NOMO-1 (cell line): Measurements from ENCODE around the gene ZMYND12.

Experiments used
- DNase-seq, 2 experiments: peaks; one replicate each; lab custom pipeline; 2025; ENCODE audit not compliant: unreplicated experiment in 2 of 2; lab: John Stamatoyannopoulos, UW

Gene ZMYND12

GRCh38 chr1:42442662-42443061, 13.2 kb downstream of the ZMYND12 start:
- DNase-seq = peak; percentile 8 to 40

GRCh38 chr1:42439940-42440339, 15.9 kb downstream of the ZMYND12 start:
- no peak for DNase-seq

- DNase-seq = no peak
Measured at GRCh38 chr1:42434340-42434739, 21.5 kb downstream of the ZMYND12 start.

- DNase-seq = no peak
Measured at GRCh38 chr1:42433369-42433768, 22.5 kb downstream of the ZMYND12 start.

- no peak for DNase-seq
Measured at GRCh38 chr1:42432714-42433113, 23.1 kb downstream of the ZMYND12 start.

GRCh38 chr1:42431514-42431913, 24.3 kb downstream of the ZMYND12 start:
- DNase-seq = no peak

- no peak for DNase-seq
Measured at GRCh38 chr1:42430286-42431135, 25.3 kb downstream of the ZMYND12 start.

- DNase-seq = no peak
Measured at GRCh38 chr1:42429603-42430002, 26.2 kb downstream of the ZMYND12 start.

GRCh38 chr1:42427240-42427639, 28.6 kb downstream of the ZMYND12 start:
- no peak for DNase-seq

- DNase-seq = no peak
Measured at GRCh38 chr1:42424201-42424600, 31.6 kb downstream of the ZMYND12 start.

- DNase-seq = no peak
Measured at GRCh38 chr1:42423681-42424080, 32.1 kb downstream of the ZMYND12 start.

GRCh38 chr1:42422737-42423136, 33.1 kb downstream of the ZMYND12 start:
- no peak for DNase-seq

- DNase-seq = no peak
Measured at GRCh38 chr1:42420911-42421585, 34.8 kb downstream of the ZMYND12 start.

GRCh38 chr1:42420121-42420520, 35.7 kb downstream of the ZMYND12 start:
- DNase-seq = no peak

GRCh38 chr1:42419126-42419821, 36.5 kb downstream of the ZMYND12 start:
- DNase-seq = no peak

GRCh38 chr1:42418516-42418915, 37.3 kb downstream of the ZMYND12 start:
- DNase-seq = no peak

- no peak for DNase-seq
Measured at GRCh38 chr1:42417166-42417565, 38.7 kb downstream of the ZMYND12 start.

- no peak for DNase-seq
Measured at GRCh38 chr1:42414551-42415496, 41.0 kb downstream of the ZMYND12 start.

- no peak for DNase-seq
Measured at GRCh38 chr1:42403880-42404400, 51.9 kb downstream of the ZMYND12 start.
